ENCODE data around the gene RCBTB1. TPM values are rescaled to one million over a fixed set of nuclear protein-coding genes. Genes with fewer than 3 reads are reported as not detected.

The RCBTB1 gene
- polyA plus RNA-seq, 1 donor from 2014 or later: 65.3 TPM

GRCh38 chr13:49625392-49626079, 40.2 kb upstream of the RCBTB1 start:
- Histone ChIP-seq H3K36me3 (ENCODE audit: insufficient read depth, low read length) (no peaks in the 10 kb centered on the region), H3K4me3 (ENCODE audit: low read length) (no peak overlapping the region), H3K79me2 (replicated peaks; ENCODE audit: insufficient read depth, low read length) (no peaks in the 10 kb centered on the region), H3K9me2 (ENCODE audit: insufficient read depth, low read length) (no peaks in the 10 kb centered on the region), H3F3A (ENCODE audit: insufficient read depth, low read length, poor library complexity, severe bottlenecking) (no peaks in the 10 kb centered on the region), H2AFZ (ENCODE audit: low read depth, low read length) (no peak overlapping the region), H3K27me3 (ENCODE audit: insufficient read depth, low read depth, low read length) (no peaks in the 10 kb centered on the region), H4K20me1 (ENCODE audit: insufficient read depth) (no peaks in the 10 kb centered on the region), H3K27ac (ENCODE audit: low read length) (no peak overlapping the region), H3K4me2 (ENCODE audit: low read length) (no peak overlapping the region), H3K9ac (ENCODE audit: low read length) (no peak overlapping the region), H3K9me3 (ENCODE audit: low read length) (no peaks in the 10 kb centered on the region)
- TF ChIP-seq RAD21 (conservative IDR thresholded peaks at IDR 0.05): no peak
- TF ChIP-seq SMC3 (conservative IDR thresholded peaks at IDR 0.05; ENCODE audit: poor library complexity): no peak
- no peak for TF ChIP-seq TAF1 (IDR thresholded peaks at IDR 0.05; ENCODE audit: low read depth)
- no peak for TF ChIP-seq POLR2AphosphoS5 (IDR thresholded peaks at IDR 0.05)
- TF ChIP-seq MXI1 (conservative IDR thresholded peaks at IDR 0.05; ENCODE audit: poor library complexity, severe bottlenecking): no peak
- TF ChIP-seq CTCF (IDR thresholded peaks at IDR 0.05; ENCODE audit: poor library complexity, severe bottlenecking): no peak
- no peak for TF ChIP-seq REST (IDR thresholded peaks at IDR 0.05; ENCODE audit: borderline replicate concordance)
- no peak for TF ChIP-seq EZH2 (IDR thresholded peaks at IDR 0.05; ENCODE audit: borderline replicate concordance, insufficient read depth, low read length, poor library complexity, severe bottlenecking)
- TF ChIP-seq EP300 (conservative IDR thresholded peaks at IDR 0.05; ENCODE audit: poor library complexity, severe bottlenecking): no peak

- no peak overlapping the region for H3K4me2 ChIP-seq (ENCODE audit: low read length)
- H3K79me2 ChIP-seq (replicated peaks; ENCODE audit: insufficient read depth, low read length): no peaks in the 10 kb centered on the region
- no peak overlapping the region for H3K4me3 ChIP-seq (ENCODE audit: low read length)
- H3K27me3 ChIP-seq (ENCODE audit: insufficient read depth, low read depth, low read length): no peaks in the 10 kb centered on the region
- TF ChIP-seq EP300 (conservative IDR thresholded peaks at IDR 0.05; ENCODE audit: poor library complexity, severe bottlenecking) (no peak), REST (IDR thresholded peaks at IDR 0.05; ENCODE audit: borderline replicate concordance) (no peak), MXI1 (conservative IDR thresholded peaks at IDR 0.05; ENCODE audit: poor library complexity, severe bottlenecking) (no peak), TAF1 (IDR thresholded peaks at IDR 0.05; ENCODE audit: low read depth) (no peak), EZH2 (IDR thresholded peaks at IDR 0.05; ENCODE audit: borderline replicate concordance, insufficient read depth, low read length, poor library complexity, severe bottlenecking) (no peak), SMC3 (conservative IDR thresholded peaks at IDR 0.05; ENCODE audit: poor library complexity) (no peak), POLR2AphosphoS5 (IDR thresholded peaks at IDR 0.05) (no peak)
- H2AFZ ChIP-seq (ENCODE audit: low read depth, low read length): no peak overlapping the region
- no peaks in the 10 kb centered on the region for H3K9me3 ChIP-seq (ENCODE audit: low read length)
- H4K20me1 ChIP-seq (ENCODE audit: insufficient read depth): no peaks in the 10 kb centered on the region
- H3K9me2 ChIP-seq (ENCODE audit: insufficient read depth, low read length): no peaks in the 10 kb centered on the region
- H3F3A ChIP-seq (ENCODE audit: insufficient read depth, low read length, poor library complexity, severe bottlenecking): no peaks in the 10 kb centered on the region
- H3K36me3 ChIP-seq (ENCODE audit: insufficient read depth, low read length): no peaks in the 10 kb centered on the region
- no peak overlapping the region for H3K27ac ChIP-seq (ENCODE audit: low read length)
- H3K9ac ChIP-seq (ENCODE audit: low read length): no peak overlapping the region
These were observed 38.9 kb upstream of the RCBTB1 start for GRCh38 chr13:49624229-49624628.

Measured in neural cell (in vitro differentiated cells).